ENCODE results near the gene BICD2.

The BICD2 gene

GRCh38 chr9:92737216-92737606 is 27.4 kb downstream of the BICD2 start:
- Histone ChIP-seq H3K4me3 (ENCODE audit: low read depth, low read length) (no peak overlapping the region), H3K79me2 (ENCODE audit: control insufficient read depth, insufficient read depth, low read length, unreplicated experiment) (peaks cover 84% of the 10 kb centered on the region), H3K27ac (ENCODE audit: low read depth, low read length) (no peak overlapping the region), H3K27me3 (ENCODE audit: insufficient read depth, low read length) (no peaks in the 10 kb centered on the region), H2AFZ (ENCODE audit: low read length, unreplicated experiment) (no peak overlapping the region), H3K4me1 (ENCODE audit: control insufficient read depth, insufficient read depth, low read length, unreplicated experiment) (peaks cover 28% of the 10 kb centered on the region), H3K36me3 (ENCODE audit: insufficient read depth, low read length) (no peaks in the 10 kb centered on the region)

GRCh38 chr9:92736563-92737215 is 27.9 kb downstream of the BICD2 start:
- Histone ChIP-seq H3K4me1 (ENCODE audit: control insufficient read depth, insufficient read depth, low read length, unreplicated experiment) (peaks cover 28% of the 10 kb centered on the region), H3K4me3 (ENCODE audit: low read depth, low read length) (no peak overlapping the region), H3K36me3 (ENCODE audit: insufficient read depth, low read length) (no peaks in the 10 kb centered on the region), H2AFZ (ENCODE audit: low read length, unreplicated experiment) (no peak overlapping the region), H3K79me2 (ENCODE audit: control insufficient read depth, insufficient read depth, low read length, unreplicated experiment) (peaks cover 85% of the 10 kb centered on the region), H3K27ac (ENCODE audit: low read depth, low read length) (no peak overlapping the region), H3K27me3 (ENCODE audit: insufficient read depth, low read length) (no peaks in the 10 kb centered on the region)

DNA sequence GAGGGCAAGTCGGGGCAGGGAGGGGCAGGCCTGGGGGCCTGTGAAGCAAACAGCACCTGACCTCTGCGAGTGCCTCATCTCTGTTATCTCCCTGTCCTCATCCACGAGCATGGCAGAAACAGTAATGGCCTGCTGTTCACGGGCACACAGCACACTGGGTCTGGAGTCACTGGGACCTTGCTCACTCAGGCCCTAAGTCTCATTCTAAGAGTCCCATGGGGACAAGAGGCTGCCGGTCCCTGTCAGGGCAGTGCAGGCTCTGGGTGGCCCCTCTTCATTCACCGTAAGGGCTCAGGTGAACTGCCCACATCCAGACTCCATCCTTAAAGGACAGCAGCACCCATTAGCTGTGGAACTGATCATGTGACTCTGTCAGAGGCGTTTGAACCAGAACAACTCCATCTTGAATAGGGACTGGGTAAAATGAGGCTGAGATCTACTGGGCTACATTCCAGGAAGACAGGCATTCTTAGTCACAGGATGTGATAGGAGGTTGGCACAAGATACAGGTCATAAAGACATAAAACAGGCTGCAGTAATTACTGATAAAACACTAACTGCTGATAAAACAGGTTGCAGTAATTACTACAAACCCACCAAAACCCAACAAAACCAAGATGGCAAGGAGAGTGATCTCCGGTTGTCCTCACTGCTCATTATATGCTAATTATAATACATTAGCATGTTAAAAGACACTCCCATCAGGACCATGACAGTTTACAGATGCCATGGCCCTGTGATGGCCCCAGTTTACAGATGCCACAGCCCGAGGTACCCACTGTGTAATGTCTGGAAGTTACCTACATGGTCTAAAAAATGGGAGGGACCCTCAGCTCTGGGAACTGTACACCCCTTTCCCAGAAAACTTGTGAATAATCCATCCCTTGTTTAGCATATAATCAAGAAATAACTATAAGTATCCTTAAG is 28.7 kb downstream of the BICD2 start:
- no peak overlapping the region for H3K4me3 ChIP-seq (ENCODE audit: low read depth, low read length)
- peaks cover 24% of the 10 kb centered on the region for H3K4me1 ChIP-seq (ENCODE audit: control insufficient read depth, insufficient read depth, low read length, unreplicated experiment)
- no peak overlapping the region for H3K27ac ChIP-seq (ENCODE audit: low read depth, low read length)

GRCh38 chr9:92734931-92735635 is 29.6 kb downstream of the BICD2 start:
- Histone ChIP-seq H3K79me2 (ENCODE audit: control insufficient read depth, insufficient read depth, low read length, unreplicated experiment) (peaks cover 82% of the 10 kb centered on the region), H3K27ac (ENCODE audit: low read depth, low read length) (no peak overlapping the region), H2AFZ (ENCODE audit: low read length, unreplicated experiment) (no peak overlapping the region), H3K4me3 (ENCODE audit: low read depth, low read length) (no peak overlapping the region), H3K4me1 (ENCODE audit: control insufficient read depth, insufficient read depth, low read length, unreplicated experiment) (peaks cover 20% of the 10 kb centered on the region), H3K36me3 (ENCODE audit: insufficient read depth, low read length) (no peaks in the 10 kb centered on the region), H3K27me3 (ENCODE audit: insufficient read depth, low read length) (no peaks in the 10 kb centered on the region)

More for the DNA sequence above, 28.7 kb downstream of the BICD2 start:
- Histone ChIP-seq H2AFZ (ENCODE audit: low read length, unreplicated experiment) (no peak overlapping the region), H3K36me3 (ENCODE audit: insufficient read depth, low read length) (no peaks in the 10 kb centered on the region), H3K79me2 (ENCODE audit: control insufficient read depth, insufficient read depth, low read length, unreplicated experiment) (peaks cover 82% of the 10 kb centered on the region), H3K27me3 (ENCODE audit: insufficient read depth, low read length) (no peaks in the 10 kb centered on the region)

GRCh38 chr9:92730897-92731296 is 33.7 kb downstream of the BICD2 start:
- Histone ChIP-seq H3K27ac (ENCODE audit: low read depth, low read length) (no peak overlapping the region), H3K79me2 (ENCODE audit: control insufficient read depth, insufficient read depth, low read length, unreplicated experiment) (peaks cover 61% of the 10 kb centered on the region), H3K27me3 (ENCODE audit: insufficient read depth, low read length) (no peaks in the 10 kb centered on the region), H3K4me1 (ENCODE audit: control insufficient read depth, insufficient read depth, low read length, unreplicated experiment) (peaks cover 23% of the 10 kb centered on the region), H3K4me3 (ENCODE audit: low read depth, low read length) (no peak overlapping the region), H2AFZ (ENCODE audit: low read length, unreplicated experiment) (no peak overlapping the region), H3K36me3 (ENCODE audit: insufficient read depth, low read length) (no peaks in the 10 kb centered on the region)

DNA sequence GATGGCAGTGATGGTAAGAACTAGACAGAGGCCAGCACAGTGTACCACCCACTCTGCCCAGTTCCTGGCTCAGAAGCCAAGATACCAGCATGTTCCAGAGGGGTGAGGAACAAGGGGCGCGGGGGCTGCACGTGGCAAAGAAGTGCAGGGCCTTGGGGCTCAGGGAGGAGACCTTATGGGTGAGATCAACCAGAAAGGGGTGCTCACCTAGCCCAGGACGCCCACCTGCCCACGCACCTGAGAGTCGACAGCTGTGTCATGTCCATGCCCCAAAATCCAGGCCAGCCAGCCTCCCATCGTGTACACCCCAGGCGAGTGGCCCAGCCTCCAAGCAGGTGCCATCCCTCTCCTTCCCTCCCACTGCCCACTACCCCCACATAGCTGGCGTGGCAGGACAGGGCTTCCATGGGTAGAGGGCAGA is 34.9 kb downstream of the BICD2 start:
- no peak overlapping the region for H3K27ac ChIP-seq (ENCODE audit: low read depth, low read length)
- no peaks in the 10 kb centered on the region for H3K36me3 ChIP-seq (ENCODE audit: insufficient read depth, low read length)
- H3K4me1 ChIP-seq (ENCODE audit: control insufficient read depth, insufficient read depth, low read length, unreplicated experiment) = peaks cover 15% of the 10 kb centered on the region

DNA sequence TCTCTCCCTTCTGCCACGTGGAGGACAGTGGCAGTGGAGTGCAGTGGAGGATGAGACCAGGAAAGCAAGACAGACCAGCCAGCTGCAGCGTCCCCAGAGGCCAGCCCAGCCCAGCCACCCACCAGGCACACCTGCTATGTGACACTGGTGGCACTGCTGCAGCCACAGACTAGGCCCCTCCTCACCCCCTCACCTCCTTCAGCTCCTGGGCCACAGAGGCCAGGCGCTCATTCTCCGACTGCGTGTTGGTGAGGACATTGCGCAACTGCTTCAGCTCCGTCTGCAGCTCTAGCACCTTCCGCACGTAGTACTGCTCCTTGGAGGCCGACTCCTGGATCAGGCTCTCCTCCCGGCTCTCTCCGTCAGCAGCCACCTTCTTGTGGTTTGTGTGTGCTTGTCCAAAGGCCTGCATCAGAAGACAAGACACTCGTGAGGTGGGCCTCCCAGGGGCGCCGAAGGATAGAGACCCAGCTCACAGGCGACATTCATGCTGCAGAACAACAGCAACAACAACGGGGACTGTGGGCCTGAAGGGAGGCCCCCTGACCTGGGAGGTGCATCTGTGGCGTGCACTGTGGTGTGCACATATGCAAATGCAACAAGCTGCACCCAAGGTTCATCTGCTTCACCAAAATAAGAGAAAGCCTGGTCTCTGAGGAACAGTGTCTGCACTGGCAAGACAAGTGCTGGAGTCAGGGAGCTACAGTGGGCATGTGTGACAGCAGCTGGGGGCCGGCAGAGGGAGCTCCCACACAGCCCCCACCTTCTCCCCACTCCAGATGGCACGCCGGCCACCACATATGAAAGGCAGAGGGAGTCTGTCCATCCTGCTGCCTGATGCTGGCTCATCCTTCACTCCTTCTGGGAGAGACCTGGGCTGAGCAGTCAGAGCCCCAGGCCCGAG is 35.5 kb downstream of the BICD2 start:
- no peak overlapping the region for H2AFZ ChIP-seq (ENCODE audit: low read length, unreplicated experiment)
- H3K4me1 ChIP-seq (ENCODE audit: control insufficient read depth, insufficient read depth, low read length, unreplicated experiment) = peaks cover 15% of the 10 kb centered on the region
- no peak overlapping the region for H3K4me3 ChIP-seq (ENCODE audit: low read depth, low read length)
- no peaks in the 10 kb centered on the region for H3K27me3 ChIP-seq (ENCODE audit: insufficient read depth, low read length)
- no peak overlapping the region for H3K27ac ChIP-seq (ENCODE audit: low read depth, low read length)
- H3K36me3 ChIP-seq (ENCODE audit: insufficient read depth, low read length) = no peaks in the 10 kb centered on the region
- H3K79me2 ChIP-seq (ENCODE audit: control insufficient read depth, insufficient read depth, low read length, unreplicated experiment) = peaks cover 57% of the 10 kb centered on the region

More for the DNA sequence above, 34.9 kb downstream of the BICD2 start:
- Histone ChIP-seq H3K27me3 (ENCODE audit: insufficient read depth, low read length) (no peaks in the 10 kb centered on the region), H2AFZ (ENCODE audit: low read length, unreplicated experiment) (no peak overlapping the region), H3K4me3 (ENCODE audit: low read depth, low read length) (no peak overlapping the region), H3K79me2 (ENCODE audit: control insufficient read depth, insufficient read depth, low read length, unreplicated experiment) (peaks cover 61% of the 10 kb centered on the region)

- Histone ChIP-seq H3K27me3 (ENCODE audit: insufficient read depth, low read length) (no peaks in the 10 kb centered on the region), H3K4me1 (ENCODE audit: control insufficient read depth, insufficient read depth, low read length, unreplicated experiment) (peaks cover 15% of the 10 kb centered on the region), H2AFZ (ENCODE audit: low read length, unreplicated experiment) (no peak overlapping the region), H3K27ac (ENCODE audit: low read depth, low read length) (no peak overlapping the region), H3K4me3 (ENCODE audit: low read depth, low read length) (no peak overlapping the region), H3K36me3 (ENCODE audit: insufficient read depth, low read length) (no peaks in the 10 kb centered on the region), H3K79me2 (ENCODE audit: control insufficient read depth, insufficient read depth, low read length, unreplicated experiment) (peaks cover 54% of the 10 kb centered on the region)
Measured at GRCh38 chr9:92727716-92728700, 36.6 kb downstream of the BICD2 start.

DNA sequence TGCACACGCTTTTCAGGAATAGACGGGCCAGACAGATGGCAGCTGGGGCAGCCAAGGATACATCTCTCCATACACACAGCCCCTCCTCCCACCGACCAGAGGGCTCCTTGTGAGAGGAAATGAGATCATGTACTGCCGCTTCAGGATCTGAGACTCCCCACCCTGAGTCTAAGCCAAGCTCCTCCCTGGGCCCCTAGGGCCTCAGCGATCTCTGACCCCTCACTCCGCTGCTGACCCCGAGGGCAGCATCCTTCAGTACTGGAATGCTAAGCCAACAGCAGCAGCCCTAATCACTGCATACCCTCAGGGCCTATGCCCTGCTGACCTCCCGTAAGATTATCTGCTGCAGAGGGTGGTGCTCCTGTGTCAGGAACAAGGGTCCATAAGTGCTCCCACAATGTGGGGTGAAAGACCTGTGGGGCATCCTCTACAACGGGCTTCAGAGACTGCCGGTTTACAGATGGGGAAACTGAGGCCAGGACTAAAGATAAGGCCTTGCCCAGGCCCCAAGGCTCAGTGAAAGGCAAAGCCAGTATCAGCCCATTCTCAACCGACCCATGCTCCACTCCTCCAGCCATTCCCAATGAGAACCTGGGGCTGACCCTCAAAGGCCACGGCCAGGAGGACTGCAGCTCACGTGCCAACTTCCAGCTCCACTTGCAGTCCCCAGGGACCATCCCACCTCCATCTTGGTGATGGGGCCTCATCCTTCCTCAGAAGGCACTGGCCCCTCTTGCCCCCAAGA is 37.5 kb downstream of the BICD2 start:
- Histone ChIP-seq H3K4me3 (ENCODE audit: low read depth, low read length) (no peak overlapping the region), H3K27me3 (ENCODE audit: insufficient read depth, low read length) (no peaks in the 10 kb centered on the region), H3K79me2 (ENCODE audit: control insufficient read depth, insufficient read depth, low read length, unreplicated experiment) (peaks cover 49% of the 10 kb centered on the region), H3K4me1 (ENCODE audit: control insufficient read depth, insufficient read depth, low read length, unreplicated experiment) (peaks cover 15% of the 10 kb centered on the region), H2AFZ (ENCODE audit: low read length, unreplicated experiment) (no peak overlapping the region), H3K27ac (ENCODE audit: low read depth, low read length) (no peak overlapping the region), H3K36me3 (ENCODE audit: insufficient read depth, low read length) (no peaks in the 10 kb centered on the region)

Data from ACC112 (cell line).